LNCaP clone FGC (cell line): ENCODE results near the gene INHBE.
"Not testable (repeated sequence)": the region's sequence is repeated elsewhere in the genome, so short reads cannot be mapped to it uniquely, and the experiment has no call there.

Experiments used
- DNase-seq: peaks from one replicate; pipeline ENCODE4 v3.0.0-alpha.2; 2011; ENCODE audit warnings: low read depth
- H3K4me3 ChIP-seq: 2 replicates; pipeline ENCODE4 v1.5.1; 2011; ENCODE audit warnings: mild to moderate bottlenecking, low read depth, low read length, control low read depth
- CTCF ChIP-seq: IDR thresholded peaks from 2 replicates; pipeline ENCODE4 v1.5.1; 2012; ENCODE audit warnings: mild to moderate bottlenecking; ENCODE audit not compliant: control insufficient read depth, insufficient read depth; ENCODE audit errors: extremely low read depth

The INHBE gene, protein sequence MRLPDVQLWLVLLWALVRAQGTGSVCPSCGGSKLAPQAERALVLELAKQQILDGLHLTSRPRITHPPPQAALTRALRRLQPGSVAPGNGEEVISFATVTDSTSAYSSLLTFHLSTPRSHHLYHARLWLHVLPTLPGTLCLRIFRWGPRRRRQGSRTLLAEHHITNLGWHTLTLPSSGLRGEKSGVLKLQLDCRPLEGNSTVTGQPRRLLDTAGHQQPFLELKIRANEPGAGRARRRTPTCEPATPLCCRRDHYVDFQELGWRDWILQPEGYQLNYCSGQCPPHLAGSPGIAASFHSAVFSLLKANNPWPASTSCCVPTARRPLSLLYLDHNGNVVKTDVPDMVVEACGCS

DNA sequence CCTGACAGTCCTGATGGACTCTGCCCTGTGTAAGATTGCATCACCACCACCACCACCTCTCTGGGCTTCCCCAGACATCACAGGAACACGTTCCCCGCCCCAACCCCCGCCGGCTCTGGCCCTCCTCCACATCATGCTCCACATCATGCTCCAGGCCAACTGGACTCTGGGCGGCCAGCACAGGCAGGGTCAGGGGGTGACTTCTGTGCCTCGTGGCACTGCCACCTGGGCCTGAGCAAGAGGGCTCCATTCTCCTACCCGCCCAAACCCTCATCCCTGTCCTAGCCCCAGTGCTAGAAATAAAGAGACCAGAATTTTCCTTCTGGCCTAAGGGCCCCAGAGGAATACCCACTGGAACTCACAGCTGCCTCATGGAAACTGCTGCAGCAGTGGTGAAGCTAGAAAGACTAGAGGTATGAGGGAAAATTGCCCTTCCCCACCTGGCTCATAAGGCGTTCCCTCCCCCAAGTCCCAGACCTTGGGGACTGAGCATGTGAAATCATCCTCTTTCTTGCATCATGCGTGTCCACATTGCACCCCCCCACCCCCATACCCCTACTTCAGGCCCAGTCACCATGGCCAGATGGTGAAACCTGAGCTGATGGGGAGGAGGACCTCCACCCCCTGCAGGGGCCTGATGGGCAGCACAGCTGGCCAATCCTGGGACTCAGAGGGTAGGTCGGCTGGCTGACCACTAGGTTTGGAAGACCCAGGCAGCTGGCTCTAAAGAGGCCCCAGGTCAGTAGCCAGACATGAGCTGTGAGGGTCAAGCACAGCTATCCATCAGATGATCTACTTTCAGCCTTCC lies at the start of gene INHBE:
Gene INHBE (plus strand): TSS at position 742 of the 808 bp plus-strand sequence. CDS start 230 bp downstream, outside the sequence.
- no peak within 1 kb of the TSS for H3K4me3 ChIP-seq
- no peak for TF ChIP-seq CTCF
- no peak for DNase-seq

DNA sequence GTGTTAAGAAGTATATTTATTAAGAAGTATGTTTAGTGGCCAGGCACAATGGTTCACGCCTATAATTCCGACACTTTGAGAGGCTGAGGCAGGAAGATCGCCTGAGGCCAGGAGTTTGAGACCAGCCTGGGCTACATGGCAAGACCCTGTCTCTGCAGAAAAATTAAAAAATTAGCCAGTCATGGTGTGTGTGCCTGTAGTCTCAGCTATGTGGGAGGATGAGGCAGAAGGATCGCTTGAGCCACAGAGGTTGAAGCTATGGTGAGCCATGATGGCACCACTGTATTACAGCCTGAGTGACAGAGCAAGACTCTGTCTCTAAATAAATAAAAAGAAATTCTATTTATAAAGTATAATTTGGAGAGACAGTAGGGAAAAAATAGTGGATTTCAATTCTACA lies 44.6 kb upstream of the INHBE start:
- H3K4me3 ChIP-seq = no peak overlapping the region
- DNase-seq = no peak
- no peak for TF ChIP-seq CTCF

- not testable (repeated sequence) for H3K4me3 ChIP-seq, DNase-seq
Measured at GRCh38 chr12:57414160-57414559, 40.9 kb upstream of the INHBE start.

- no peak for TF ChIP-seq CTCF
- no peak for DNase-seq
- no peak overlapping the region for H3K4me3 ChIP-seq
Measured at GRCh38 chr12:57415088-57415487, 40.0 kb upstream of the INHBE start.

DNA sequence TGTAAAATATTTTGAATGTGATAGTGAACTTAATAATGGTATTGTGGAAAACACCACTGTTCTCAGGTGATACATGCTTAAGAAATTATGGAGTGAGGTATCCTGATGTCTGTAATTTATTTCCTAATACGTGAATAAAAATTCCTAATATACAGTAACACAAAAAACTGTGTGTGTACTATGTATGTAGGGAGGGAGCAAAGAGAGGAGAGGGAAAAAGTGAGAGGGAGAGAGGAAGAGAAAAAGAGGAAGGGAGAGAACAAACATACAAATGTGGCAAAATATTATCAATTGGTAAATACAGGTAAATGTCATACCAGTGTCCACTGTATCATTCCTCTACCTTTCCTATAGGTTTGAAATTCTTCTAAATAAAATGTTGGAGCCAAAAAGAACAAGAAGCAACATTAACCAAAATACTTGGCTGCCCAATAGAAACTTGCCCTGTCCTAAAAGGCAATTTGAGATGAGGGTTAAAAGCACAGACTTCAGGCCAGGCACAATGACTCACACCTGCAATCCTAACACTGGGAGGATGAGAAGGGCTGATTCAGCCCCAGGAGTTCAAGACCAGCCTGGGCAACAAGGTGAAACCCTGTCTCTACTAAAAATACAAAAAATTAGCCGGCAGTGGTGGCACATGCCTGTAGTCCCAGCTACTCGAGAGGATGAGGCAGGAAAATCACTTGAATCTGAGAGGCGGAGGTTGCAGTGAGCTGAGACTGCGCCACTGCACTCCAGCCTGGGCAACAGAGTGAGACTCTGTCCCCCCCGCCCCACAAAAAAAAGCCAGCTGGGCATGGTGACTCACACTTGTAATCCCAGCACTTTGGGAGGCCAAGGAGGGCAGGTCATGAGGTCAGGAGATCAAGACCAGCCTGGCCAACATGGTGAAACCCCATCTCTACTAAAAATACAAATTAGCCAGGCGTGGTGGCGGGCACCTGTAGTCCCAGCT lies 38.8 kb upstream of the INHBE start:
- no peak overlapping the region for H3K4me3 ChIP-seq
- no peak for DNase-seq
- TF ChIP-seq CTCF = no peak

GRCh38 chr12:57418255-57418654 lies 36.9 kb upstream of the INHBE start:
- no peak for DNase-seq
- no peak overlapping the region for H3K4me3 ChIP-seq
- no peak for TF ChIP-seq CTCF
